HCT116 (cell line): ENCODE data around the gene TAF3. TPM values are rescaled to one million over a fixed set of nuclear protein-coding genes. Genes with fewer than 3 reads are reported as not detected.

Experiments
- ATAC-seq: fragments of 200-7000 bp; cut with Tn5 transposase; 2 replicates; pipeline ENCODE4 v1.9.1; 2020; ENCODE audit warnings: mild to moderate bottlenecking, moderate library complexity
- BruUV-seq: library from RNA; stranded (reverse); fragments of 400-500 nt; replicated peaks from 2 replicates; lab custom pipeline; 2021; lab: Mats Ljungman, UMichigan
- CTCF ChIA-PET: fragments of 300-600 bp; sonication (Branson Sonifier 250); formaldehyde crosslinking; loops from one replicate; lab custom pipeline; 2021; ENCODE audit warnings: antibody characterized with exemption; lab: Charles Lee
- POLR2A ChIA-PET: fragments of 300-600, 350-600 bp; sonication (Branson Sonifier 250); formaldehyde crosslinking; loops from one replicate; lab custom pipeline; 2021; ENCODE audit warnings: antibody characterized with exemption; lab: Charles Lee
- RAD21 ChIA-PET, 2 experiments: fragments of 300-600 bp; sonication (Branson Sonifier 250); formaldehyde crosslinking; loops; one replicate each; lab custom pipeline; 2023; ENCODE audit warnings: low total read pairs in 2 of 2; ENCODE audit not compliant: uncharacterized antibody in 2 of 2, unreplicated experiment in 2 of 2, low non-redundant PET in 1 of 2; lab: Charles Lee
- DNase-seq: peaks from one replicate; pipeline ENCODE4 v3.0.0-alpha.2; 2010; ENCODE audit warnings: low read depth, low spot score
- H2AFZ ChIP-seq: fragments of 200-600 bp; shearing (Covaris generic), sonication (generic); 2 replicates; pipeline ENCODE4 v1.6.1; 2017; ENCODE audit warnings: low read depth, mixed run types, mixed read lengths, antibody characterized with exemption, low read length; ENCODE audit not compliant: poor library complexity, severe bottlenecking
- H3K27ac ChIP-seq: 2 replicates; pipeline ENCODE4 v1.5.1; 2012; ENCODE audit warnings: low read depth, low read length
- H3K27me3 ChIP-seq: fragments of 200-600 bp; sonication (generic); 2 replicates; pipeline ENCODE4 v1.6.1; 2016; ENCODE audit warnings: mixed run types, low read length, mixed read lengths; ENCODE audit not compliant: insufficient read depth
- H3K36me3 ChIP-seq, 2 experiments: fragments of 200-500 bp in 1 of 2; fragments of 200-600 bp in 1 of 2; sonication (Bioruptor generic) in 1 of 2; sonication (generic) in 1 of 2; 2 replicates each; pipeline versions ENCODE4 v1.5.1 to v1.6.1; 2014 to 2016; ENCODE audit warnings: low read length in 2 of 2, inconsistent platforms in 1 of 2, mixed read lengths in 1 of 2, mixed run types in 1 of 2; ENCODE audit not compliant: insufficient read depth in 2 of 2, control insufficient read depth in 1 of 2
- H3K4me1 ChIP-seq, 2 experiments: fragments of 200-600 bp in 1 of 2; sonication (generic) in 1 of 2; 2 replicates each; pipeline versions ENCODE4 v1.5.1 to v1.6.1; 2012 to 2017; ENCODE audit warnings: low read length in 2 of 2, inconsistent platforms in 1 of 2, mild to moderate bottlenecking in 1 of 2, mixed read lengths in 1 of 2, mixed run types in 1 of 2, moderate library complexity in 1 of 2; ENCODE audit not compliant: insufficient read depth in 2 of 2, control insufficient read depth in 1 of 2
- H3K4me2 ChIP-seq: fragments of 200-600 bp; sonication (generic); 2 replicates; pipeline ENCODE4 v1.6.1; 2017; ENCODE audit warnings: mixed run types, low read length, mixed read lengths
- H3K4me3 ChIP-seq, 2 experiments: fragments of 200-600 bp in 1 of 2; sonication (generic) in 1 of 2; replicated peaks in 1 of 2; 2 replicates each; pipeline ENCODE4 v1.5.1; 2011 to 2016; ENCODE audit warnings: low read length in 2 of 2, control low read depth in 1 of 2, low read depth in 1 of 2, mild to moderate bottlenecking in 1 of 2, mixed read lengths in 1 of 2, mixed run types in 1 of 2
- H3K79me2 ChIP-seq: fragments of 200-600 bp; sonication (generic); 2 replicates; pipeline ENCODE4 v1.6.1; 2017; ENCODE audit warnings: mild to moderate bottlenecking, mixed run types, low read length, moderate library complexity, mixed read lengths; ENCODE audit not compliant: insufficient read depth
- H3K9ac ChIP-seq: fragments of 200-600 bp; sonication (generic); 2 replicates; pipeline ENCODE4 v1.6.1; 2016; ENCODE audit warnings: low read length, mixed read lengths
- H3K9me2 ChIP-seq: fragments of 200-600 bp; sonication (generic), shearing (Covaris generic); 2 replicates; pipeline ENCODE4 v1.6.1; 2017; ENCODE audit warnings: mixed run types, mild to moderate bottlenecking, moderate library complexity; ENCODE audit not compliant: insufficient read depth
- H3K9me3 ChIP-seq, 2 experiments: fragments of 200-500 bp in 1 of 2; fragments of 200-600 bp in 1 of 2; sonication (Bioruptor generic) in 1 of 2; sonication (generic) in 1 of 2; 2 replicates each; pipeline ENCODE4 v1.6.1; 2014 to 2017; ENCODE audit warnings: low read length in 2 of 2, mixed read lengths in 2 of 2, inconsistent platforms in 1 of 2, low read depth in 1 of 2, mild to moderate bottlenecking in 1 of 2, mixed run types in 1 of 2, moderate library complexity in 1 of 2; ENCODE audit not compliant: control insufficient read depth in 1 of 2, insufficient read depth in 1 of 2
- H4K20me1 ChIP-seq: fragments of 200-600 bp; sonication (generic), shearing (Covaris generic); 2 replicates; pipeline ENCODE4 v1.6.1; 2017; ENCODE audit warnings: mixed run types, mild to moderate bottlenecking, moderate library complexity; ENCODE audit not compliant: insufficient read depth
- CEBPB ChIP-seq: IDR thresholded peaks from 2 replicates; pipeline ENCODE4 v1.6.1; 2012; ENCODE audit warnings: low read depth
- EGR1 ChIP-seq: IDR thresholded peaks from 2 replicates; pipeline ENCODE4 v1.6.1; 2012; ENCODE audit warnings: low read depth
- ELF1 ChIP-seq: IDR thresholded peaks from 2 replicates; pipeline ENCODE4 v1.6.1; 2012; ENCODE audit warnings: low read depth, borderline replicate concordance
- EZH2 ChIP-seq: fragments of 200-600 bp; sonication (generic); IDR thresholded peaks from 2 replicates; pipeline ENCODE4 v1.6.1; 2017; ENCODE audit warnings: antibody characterized with exemption, mixed run types
- EZH2phosphoT487 ChIP-seq: fragments of 200-600 bp; IDR thresholded peaks from 2 replicates; pipeline ENCODE4 v1.6.1; 2018; ENCODE audit warnings: antibody characterized with exemption, borderline replicate concordance
- FOSL1 ChIP-seq: IDR thresholded peaks from 2 replicates; pipeline ENCODE4 v1.6.1; 2012; ENCODE audit warnings: low read depth
- POLR2A ChIP-seq: IDR thresholded peaks from 2 replicates; pipeline ENCODE4 v1.7.0; 2011; ENCODE audit warnings: borderline replicate concordance; ENCODE audit not compliant: insufficient read depth, insufficient read length; ENCODE audit errors: extremely low read depth
- SP1 ChIP-seq: IDR thresholded peaks from 2 replicates; pipeline ENCODE4 v1.6.1; 2012; ENCODE audit warnings: low read depth
- SRF ChIP-seq: IDR thresholded peaks from 2 replicates; pipeline ENCODE4 v1.6.1; 2012; ENCODE audit warnings: low read depth
- TCF7L2 ChIP-seq: IDR thresholded peaks from 2 replicates; pipeline ENCODE4 v1.7.0; 2011; ENCODE audit warnings: borderline replicate concordance, inconsistent platforms; ENCODE audit not compliant: insufficient read depth, insufficient read length; ENCODE audit errors: extremely low read depth
- ZFX ChIP-seq: fragments of 450-650 bp; IDR thresholded peaks from 2 replicates; pipeline ENCODE4 v1.6.1; 2017
- ZNF274 ChIP-seq: fragments of 200-500 bp; sonication (Bioruptor generic); IDR thresholded peaks from 2 replicates; pipeline ENCODE4 v1.6.1; 2014; ENCODE audit warnings: mild to moderate bottlenecking, low read depth, low read length, inconsistent platforms
- intact Hi-C: fragments of 100-400 bp; cut with micrococcal nuclease; formaldehyde crosslinking; loops from 2 replicates; pipeline ENCODE4 v1.10.0; 2022
- total RNA-seq: library from RNA; stranded (reverse); gene quantifications from one replicate; pipeline ENCODE4 v1.2.1, GENCODE V29; 2021; ENCODE audit not compliant: unreplicated experiment
- TF ChIP-seq, protein P1 (sequence below), 3 experiments: fragments of 200-600 bp in 1 of 3; sonication (generic) in 1 of 3; IDR thresholded peaks in 2 of 3; conservative IDR thresholded peaks in 1 of 3; 2 replicates each; pipeline ENCODE4 v1.5.1; 2012 to 2017; ENCODE audit warnings: low read depth in 2 of 3, low read length in 2 of 3, antibody characterized with exemption in 1 of 3, borderline replicate concordance in 1 of 3, control low read depth in 1 of 3, mild to moderate bottlenecking in 1 of 3, mixed read lengths in 1 of 3, mixed run types in 1 of 3, moderate library complexity in 1 of 3; ENCODE audit not compliant: insufficient read depth in 1 of 3
- TF ChIP-seq, protein P2 (sequence below): IDR thresholded peaks from 2 replicates; pipeline ENCODE4 v1.6.1; 2012
- TF ChIP-seq, protein P3 (sequence below): IDR thresholded peaks from 2 replicates; pipeline ENCODE4 v1.6.1; 2012

The TAF3 gene
- total RNA-seq, 1 experiment from 2014 or later: 8.0 TPM

DNA sequence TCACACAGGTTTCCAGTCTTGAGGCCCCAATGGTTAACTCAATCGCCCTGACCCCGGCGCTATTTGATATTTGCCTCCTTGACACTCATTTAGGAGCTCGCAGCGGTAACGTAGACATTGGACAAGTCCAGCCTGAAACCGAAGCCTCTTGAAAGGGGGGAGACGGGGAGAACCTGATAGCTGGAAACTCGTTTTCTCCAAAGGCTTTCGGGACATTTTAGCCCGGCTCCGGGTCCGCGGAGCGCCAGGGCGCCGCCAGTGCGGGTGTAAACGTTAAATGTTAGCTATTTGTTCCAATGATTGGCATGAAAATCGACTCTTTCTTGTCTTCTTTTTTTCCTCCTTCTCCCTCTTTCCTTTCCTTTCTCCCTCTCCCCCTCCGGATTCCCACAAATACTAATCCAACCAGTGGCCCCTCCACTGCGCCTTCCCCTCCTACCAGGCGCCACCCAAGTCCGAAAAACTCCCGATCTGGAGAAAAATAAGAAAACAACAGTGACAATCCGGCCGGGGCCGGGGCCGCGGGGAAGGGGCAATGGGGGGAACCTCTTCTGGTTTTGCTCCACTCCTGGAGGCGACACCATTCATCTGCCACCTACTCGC, 219.0 kb downstream of the TAF3 start:
- no peak overlapping the region for H2AFZ ChIP-seq
- CTCF ChIA-PET: no interaction called here
- DNase-seq (no peak), ATAC-seq (no peak)
- no peaks in the 10 kb centered on the region for H4K20me1 ChIP-seq
- H3K27ac ChIP-seq: no peak overlapping the region
- no peak overlapping the region for H3K4me2 ChIP-seq
- no peaks in the 10 kb centered on the region for H3K9me3 ChIP-seq
- POLR2A ChIA-PET: no interaction called here
- H3K4me1 ChIP-seq: no peaks in the 10 kb centered on the region
- peaks cover 41% of the 10 kb centered on the region for H3K27me3 ChIP-seq
- H3K36me3 ChIP-seq: no peaks in the 10 kb centered on the region
- RAD21 ChIA-PET: no interaction called here
- intact Hi-C loops: no loop called here
- no peaks in the 10 kb centered on the region for H3K9me2 ChIP-seq
- no peak overlapping the region for H3K9ac ChIP-seq
- H3K79me2 ChIP-seq: no peaks in the 10 kb centered on the region
- no TSS peak for BruUV-seq
- H3K4me3 ChIP-seq: no peak overlapping the region
- TF ChIP-seq ZNF274 (no peak), EZH2 (no peak), FOSL1 (no peak), SP1 (no peak), ZFX (no peak), EGR1 (no peak), EZH2phosphoT487 (no peak), CEBPB (no peak), TCF7L2 (no peak), POLR2A (no peak), SRF (no peak), ELF1 (no peak)
- TF ChIP-seq, protein P1, sequence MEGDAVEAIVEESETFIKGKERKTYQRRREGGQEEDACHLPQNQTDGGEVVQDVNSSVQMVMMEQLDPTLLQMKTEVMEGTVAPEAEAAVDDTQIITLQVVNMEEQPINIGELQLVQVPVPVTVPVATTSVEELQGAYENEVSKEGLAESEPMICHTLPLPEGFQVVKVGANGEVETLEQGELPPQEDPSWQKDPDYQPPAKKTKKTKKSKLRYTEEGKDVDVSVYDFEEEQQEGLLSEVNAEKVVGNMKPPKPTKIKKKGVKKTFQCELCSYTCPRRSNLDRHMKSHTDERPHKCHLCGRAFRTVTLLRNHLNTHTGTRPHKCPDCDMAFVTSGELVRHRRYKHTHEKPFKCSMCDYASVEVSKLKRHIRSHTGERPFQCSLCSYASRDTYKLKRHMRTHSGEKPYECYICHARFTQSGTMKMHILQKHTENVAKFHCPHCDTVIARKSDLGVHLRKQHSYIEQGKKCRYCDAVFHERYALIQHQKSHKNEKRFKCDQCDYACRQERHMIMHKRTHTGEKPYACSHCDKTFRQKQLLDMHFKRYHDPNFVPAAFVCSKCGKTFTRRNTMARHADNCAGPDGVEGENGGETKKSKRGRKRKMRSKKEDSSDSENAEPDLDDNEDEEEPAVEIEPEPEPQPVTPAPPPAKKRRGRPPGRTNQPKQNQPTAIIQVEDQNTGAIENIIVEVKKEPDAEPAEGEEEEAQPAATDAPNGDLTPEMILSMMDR (IDR thresholded peaks at IDR 0.05 in 2 of 3, conservative IDR thresholded peaks at IDR 0.05 in 1 of 3; ENCODE audit: borderline replicate concordance in 1 of 3, insufficient read depth in 1 of 3, low read depth in 2 of 3, low read length in 2 of 3): no peak
- TF ChIP-seq, protein P2, sequence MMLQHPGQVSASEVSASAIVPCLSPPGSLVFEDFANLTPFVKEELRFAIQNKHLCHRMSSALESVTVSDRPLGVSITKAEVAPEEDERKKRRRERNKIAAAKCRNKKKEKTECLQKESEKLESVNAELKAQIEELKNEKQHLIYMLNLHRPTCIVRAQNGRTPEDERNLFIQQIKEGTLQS: no peak
- TF ChIP-seq, protein P3, sequence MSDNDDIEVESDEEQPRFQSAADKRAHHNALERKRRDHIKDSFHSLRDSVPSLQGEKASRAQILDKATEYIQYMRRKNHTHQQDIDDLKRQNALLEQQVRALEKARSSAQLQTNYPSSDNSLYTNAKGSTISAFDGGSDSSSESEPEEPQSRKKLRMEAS: no peak
